Measurements from ENCODE around the gene POLR2J3.
A peak's percentile ranks its signal among the peaks of the same experiment; 100 is the strongest.
"Not testable (repeated sequence)": the region's sequence is repeated elsewhere in the genome, so short reads cannot be mapped to it uniquely, and the experiment has no call there.

POLR2J3 gene

DNA sequence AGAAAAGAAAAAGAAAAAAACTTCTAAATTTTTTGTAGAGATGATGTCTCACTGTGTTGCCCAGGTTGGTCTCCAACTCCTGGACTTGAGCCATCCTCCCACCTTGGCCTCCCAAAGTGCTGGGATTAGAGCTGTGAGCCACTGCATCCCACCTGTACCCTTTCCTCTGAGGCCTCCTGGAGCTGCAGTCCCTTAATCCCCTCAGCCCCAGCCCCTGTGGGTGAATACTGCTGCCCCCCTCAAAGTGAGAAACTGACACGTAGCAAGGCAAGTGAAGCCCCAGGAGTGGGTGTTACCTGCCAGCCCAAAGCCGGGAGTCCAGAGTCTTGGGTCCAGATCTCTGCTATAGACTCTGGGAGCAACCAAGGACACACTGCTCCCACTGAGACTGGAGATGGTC, 47.6 kb downstream of the POLR2J3 start:
- not testable (repeated sequence) for DNase-seq; H3K27me3 ChIP-seq (replicated peaks; ENCODE audit: control insufficient read depth, insufficient read depth, low read length, poor library complexity, severe bottlenecking); H3K4me1 ChIP-seq (ENCODE audit: control insufficient read depth, insufficient read depth, low read length, poor library complexity, severe bottlenecking); H3K4me3 ChIP-seq (ENCODE audit: insufficient read depth, low read depth, low read length, poor library complexity, severe bottlenecking); H3K27ac ChIP-seq (ENCODE audit: insufficient read depth, low read length, poor library complexity, severe bottlenecking); H3K9me3 ChIP-seq (ENCODE audit: control insufficient read depth, low read length); H3K36me3 ChIP-seq (ENCODE audit: control insufficient read depth, insufficient read depth, low read length)

DNA sequence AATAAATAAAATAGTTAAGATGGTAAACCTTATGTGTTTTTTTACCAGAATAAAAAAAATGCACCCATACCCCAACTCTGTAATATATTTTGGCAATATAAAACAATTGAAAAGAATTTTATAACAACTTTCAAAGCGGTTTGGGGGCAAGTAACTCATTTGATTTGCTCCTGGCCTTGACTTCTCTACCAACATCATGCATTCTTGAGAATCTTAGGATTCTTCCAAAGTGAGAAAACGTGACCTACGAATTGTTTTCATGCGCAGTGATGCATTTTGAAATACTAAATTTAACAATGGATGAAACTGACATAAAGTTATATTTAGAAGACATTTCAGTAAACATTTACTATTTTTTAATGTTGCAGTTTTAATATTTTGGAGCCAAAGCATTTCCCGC, 51.6 kb downstream of the POLR2J3 start:
- H3K9me3 ChIP-seq (ENCODE audit: control insufficient read depth, low read length); DNase-seq; H3K27me3 ChIP-seq (replicated peaks; ENCODE audit: control insufficient read depth, insufficient read depth, low read length, poor library complexity, severe bottlenecking); H3K4me3 ChIP-seq (ENCODE audit: insufficient read depth, low read depth, low read length, poor library complexity, severe bottlenecking); H3K36me3 ChIP-seq (ENCODE audit: control insufficient read depth, insufficient read depth, low read length); H3K27ac ChIP-seq (ENCODE audit: insufficient read depth, low read length, poor library complexity, severe bottlenecking); H3K4me1 ChIP-seq (ENCODE audit: control insufficient read depth, insufficient read depth, low read length, poor library complexity, severe bottlenecking): not testable (repeated sequence)

DNA sequence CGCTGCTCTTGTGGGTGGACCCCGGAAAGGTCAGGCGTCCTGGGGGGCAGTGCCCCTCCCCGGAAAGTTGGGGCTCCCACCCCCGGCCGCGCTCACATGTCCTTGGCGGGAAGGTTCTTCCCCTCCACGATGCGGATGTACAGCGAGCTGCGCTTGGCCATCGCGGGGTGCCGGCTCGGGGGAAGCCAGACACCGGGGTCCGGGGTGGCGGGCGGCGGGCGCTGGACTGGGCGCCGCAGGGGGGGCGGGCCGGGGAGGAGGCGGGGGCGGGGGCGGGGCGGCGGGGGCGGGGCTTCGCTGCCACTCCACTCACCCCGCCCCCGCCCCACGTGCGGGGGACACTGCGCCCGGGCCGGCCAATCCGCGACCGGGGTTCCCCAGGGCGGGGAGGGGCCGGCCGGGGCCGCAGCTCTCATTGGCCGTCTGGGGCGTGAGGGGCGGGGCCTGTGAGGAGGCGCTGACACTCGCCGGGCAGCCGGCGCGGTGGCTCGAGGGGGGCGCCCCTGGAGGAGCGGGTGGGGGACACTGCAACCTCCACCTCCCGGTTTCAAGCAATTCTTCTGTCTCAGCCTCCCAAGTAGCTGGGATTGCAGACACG, 54.7 kb downstream of the POLR2J3 start, which contains the start of gene RASA4B:
TSS of gene RASA4B (minus strand) at position 228 of the 598 bp plus-strand sequence. CDS start at position 161, 67 bp downstream.
- H3K9me3 ChIP-seq (ENCODE audit: control insufficient read depth, low read length); H3K36me3 ChIP-seq (ENCODE audit: control insufficient read depth, insufficient read depth, low read length); H3K4me3 ChIP-seq (ENCODE audit: insufficient read depth, low read depth, low read length, poor library complexity, severe bottlenecking); H3K27ac ChIP-seq (ENCODE audit: insufficient read depth, low read length, poor library complexity, severe bottlenecking); H3K27me3 ChIP-seq (replicated peaks; ENCODE audit: control insufficient read depth, insufficient read depth, low read length, poor library complexity, severe bottlenecking); H3K4me1 ChIP-seq (ENCODE audit: control insufficient read depth, insufficient read depth, low read length, poor library complexity, severe bottlenecking): not testable (repeated sequence)
- DNase-seq, result peak in 1 of 3 donors; percentile 18
